HG02884 (cell line): ENCODE data around the gene CREB3L2.
"Not testable (repeated sequence)": the region's sequence is repeated elsewhere in the genome, so short reads cannot be mapped to it uniquely, and the experiment has no call there.

Source experiments
- ATAC-seq: cut with Tn5 transposase; IDR thresholded peaks from one replicate; pipeline ENCODE4 v1.9.1; 2021; ENCODE audit warnings: mild to moderate bottlenecking, moderate library complexity; ENCODE audit not compliant: unreplicated experiment

Gene CREB3L2

DNA sequence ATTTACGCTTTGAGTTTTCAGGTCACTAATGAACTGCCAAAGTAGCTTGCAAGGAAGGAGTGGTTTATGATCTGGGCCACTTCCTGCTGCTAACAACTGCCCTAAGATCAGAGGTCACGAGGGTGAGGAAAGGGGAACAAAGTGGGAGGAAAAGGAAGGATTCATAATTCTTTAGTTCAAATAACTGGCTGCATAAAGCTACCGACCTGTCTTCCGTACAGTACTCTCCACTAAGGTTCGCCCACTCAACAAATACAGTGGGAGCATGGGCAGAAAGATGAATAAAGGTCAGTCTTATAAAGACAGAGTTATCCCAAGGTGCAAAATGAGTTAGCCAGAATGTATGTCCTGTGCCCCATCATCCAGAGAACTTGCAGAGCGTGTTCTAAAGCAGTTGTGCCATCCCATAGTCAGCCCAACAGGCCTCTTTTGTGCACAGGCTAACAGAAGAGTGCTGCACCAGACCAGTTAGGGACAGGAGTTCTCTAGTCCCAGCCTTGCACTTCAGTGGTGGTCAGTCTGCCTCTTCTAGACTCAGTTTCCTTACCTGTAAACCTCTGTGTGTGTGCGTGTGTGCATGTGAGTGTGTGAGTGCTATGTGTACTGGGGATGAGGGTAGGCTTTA lies 65.9 kb downstream of the CREB3L2 start:
- no peak for ATAC-seq

DNA sequence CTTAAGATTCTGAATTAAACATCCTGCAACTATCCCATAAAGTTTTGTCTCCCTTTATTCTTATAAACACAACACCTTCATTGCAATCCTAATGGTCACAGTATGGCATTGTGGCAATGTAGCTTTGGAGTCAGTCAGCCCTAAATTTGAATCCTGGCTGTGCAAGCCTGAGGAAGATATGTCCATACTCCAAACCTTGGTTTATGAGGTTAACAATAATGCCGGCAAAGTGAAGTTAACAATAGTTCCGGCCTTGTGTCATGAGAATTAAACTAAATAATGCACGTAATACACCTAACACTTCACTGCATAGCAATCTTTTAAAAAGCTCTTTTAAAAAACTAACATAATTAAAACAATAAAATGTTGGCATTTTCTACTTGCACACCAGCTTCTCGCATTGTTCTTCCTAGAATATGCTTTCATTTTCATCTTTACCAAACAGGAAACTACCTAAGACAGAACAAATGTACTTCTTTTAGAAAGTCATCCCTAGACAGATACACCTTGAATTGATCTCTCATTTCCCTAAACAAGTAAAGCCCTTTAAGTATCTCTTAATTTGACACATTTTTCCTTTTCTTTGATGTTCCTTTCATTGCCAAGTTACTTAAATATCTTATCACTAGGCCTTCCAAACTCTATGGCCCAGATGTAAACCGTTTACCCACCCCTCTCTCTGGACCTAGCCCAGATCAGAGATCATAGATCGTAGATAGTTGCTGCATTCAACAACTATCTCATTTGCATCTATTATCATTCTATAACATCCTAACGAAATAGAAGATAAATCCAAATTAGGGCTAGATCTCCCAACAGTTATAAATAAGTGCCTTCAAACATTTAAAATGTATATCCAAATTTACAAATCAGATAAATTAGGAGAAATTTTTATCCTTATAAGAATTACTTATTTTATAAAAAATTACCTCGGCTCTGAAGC lies 66.7 kb downstream of the CREB3L2 start:
- ATAC-seq: peak; percentile 83

DNA sequence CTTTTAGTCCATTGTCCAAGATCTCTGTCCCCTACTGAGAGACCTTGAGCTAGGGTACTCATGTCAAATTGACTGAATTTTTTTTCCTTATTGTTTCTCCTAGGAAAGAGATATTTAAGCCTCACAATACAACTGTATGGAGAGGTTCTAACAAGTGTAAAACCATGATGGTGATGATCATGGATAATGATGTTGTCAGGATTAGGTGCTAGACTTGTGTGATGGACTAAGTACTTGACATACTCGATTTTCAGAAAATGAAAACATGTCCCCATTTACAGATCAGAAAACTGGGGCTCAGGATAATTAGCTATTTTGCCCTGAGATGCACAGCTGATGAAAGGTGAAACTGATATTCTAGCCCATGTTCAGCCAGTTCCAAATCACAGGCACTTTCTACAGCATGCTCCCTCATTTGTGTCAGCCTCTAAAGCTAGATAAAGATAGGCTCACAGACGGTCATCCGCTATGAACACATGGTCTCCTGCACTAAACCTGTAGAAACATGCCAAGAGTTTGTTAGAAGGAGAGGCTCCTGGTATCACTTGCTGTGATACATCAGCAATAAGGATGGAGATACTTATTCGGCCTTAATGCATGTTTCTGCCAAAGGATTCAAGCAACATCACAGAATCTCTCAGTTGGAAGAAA lies 67.6 kb downstream of the CREB3L2 start:
- ATAC-seq: no peak

DNA sequence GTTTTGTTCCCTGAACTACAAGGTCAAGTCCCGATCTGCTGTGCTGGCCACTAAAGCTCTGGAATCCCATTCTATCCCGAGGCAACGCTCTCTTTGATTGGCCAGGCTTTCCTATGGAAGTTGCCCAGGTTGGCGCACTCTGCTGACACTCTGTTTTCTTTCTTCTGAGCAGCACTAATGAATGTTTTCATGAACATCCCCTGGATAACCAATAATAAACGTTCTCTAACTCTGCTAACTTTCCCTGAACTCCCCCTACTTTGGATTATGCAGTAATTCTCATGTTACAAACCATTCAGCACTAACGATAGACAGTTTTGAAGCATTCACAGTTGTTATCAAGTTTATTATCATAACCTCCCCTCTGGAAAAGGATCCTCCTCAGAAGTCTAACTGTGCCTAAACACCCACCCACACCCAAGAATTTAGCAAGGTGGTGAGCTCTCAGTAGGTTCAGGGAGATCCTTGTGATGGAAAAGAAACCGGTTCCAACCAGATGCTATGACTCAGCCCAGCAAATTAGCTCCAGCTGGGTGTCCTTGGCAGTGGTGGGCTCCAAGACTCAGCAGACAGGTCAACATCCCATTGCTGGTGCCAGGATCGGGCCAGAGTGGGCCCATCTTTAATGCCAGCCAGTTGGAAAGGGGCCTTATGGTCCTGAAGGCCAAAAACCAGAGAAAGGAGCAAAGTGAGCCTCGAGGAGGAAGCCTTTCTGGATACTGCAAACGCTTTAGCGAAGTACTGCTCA lies 68.4 kb downstream of the CREB3L2 start:
- no peak for ATAC-seq

DNA sequence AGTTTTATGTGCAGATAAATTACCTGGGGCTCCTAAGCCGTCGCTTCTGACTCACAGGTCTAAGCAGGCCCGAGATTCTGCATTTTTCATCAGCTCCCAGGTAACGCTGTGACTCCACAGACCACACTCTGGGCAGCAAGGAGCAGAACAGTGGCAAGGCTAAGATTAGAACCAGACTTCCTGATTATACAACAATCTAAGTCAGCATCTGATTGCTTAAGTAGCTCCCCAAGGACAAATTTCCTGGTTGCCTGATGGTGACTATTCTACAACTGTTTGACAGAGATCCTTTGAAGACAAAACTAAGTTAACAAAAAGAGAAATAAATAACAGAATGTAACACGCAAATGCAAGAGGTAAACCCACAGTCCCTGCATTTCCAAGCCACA lies 69.0 kb downstream of the CREB3L2 start:
- no peak for ATAC-seq

DNA sequence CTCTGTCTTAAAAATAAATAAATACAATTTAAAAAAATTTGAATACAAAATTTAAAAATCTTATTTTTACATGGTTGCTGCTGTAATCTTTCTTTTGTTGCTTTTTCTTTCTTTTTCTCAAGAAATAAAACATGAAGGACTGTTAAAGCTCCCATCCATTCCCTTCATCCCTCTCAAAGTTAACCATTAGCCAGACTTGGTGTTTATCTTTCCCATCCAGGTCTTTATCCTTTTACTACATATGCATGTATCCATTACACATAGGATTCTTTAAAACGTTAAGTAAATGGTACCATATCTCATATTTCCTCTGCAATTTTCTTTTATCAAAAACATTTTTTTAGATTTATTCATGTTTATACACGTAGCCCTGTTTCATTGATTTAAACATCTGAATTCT lies 70.1 kb downstream of the CREB3L2 start:
- no peak for ATAC-seq

DNA sequence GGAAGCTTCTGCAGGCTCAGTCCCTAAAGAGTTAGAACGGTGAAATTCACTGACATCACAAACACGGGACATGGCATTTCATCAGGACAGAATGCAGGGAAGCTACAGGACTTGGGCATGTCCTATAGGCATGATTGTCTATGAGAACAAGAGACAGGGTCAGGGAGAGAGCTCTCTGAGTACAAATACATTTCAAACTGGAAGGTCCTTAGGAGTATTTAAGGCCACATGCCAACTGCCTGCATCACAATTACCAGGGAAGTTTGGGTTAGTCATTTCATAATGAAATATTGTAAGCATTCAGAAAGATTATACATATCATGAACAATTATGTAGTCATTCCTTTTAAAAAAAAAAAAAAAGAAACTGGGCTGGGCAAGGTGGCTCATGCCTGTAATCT lies 71.3 kb downstream of the CREB3L2 start:
- no peak for ATAC-seq

DNA sequence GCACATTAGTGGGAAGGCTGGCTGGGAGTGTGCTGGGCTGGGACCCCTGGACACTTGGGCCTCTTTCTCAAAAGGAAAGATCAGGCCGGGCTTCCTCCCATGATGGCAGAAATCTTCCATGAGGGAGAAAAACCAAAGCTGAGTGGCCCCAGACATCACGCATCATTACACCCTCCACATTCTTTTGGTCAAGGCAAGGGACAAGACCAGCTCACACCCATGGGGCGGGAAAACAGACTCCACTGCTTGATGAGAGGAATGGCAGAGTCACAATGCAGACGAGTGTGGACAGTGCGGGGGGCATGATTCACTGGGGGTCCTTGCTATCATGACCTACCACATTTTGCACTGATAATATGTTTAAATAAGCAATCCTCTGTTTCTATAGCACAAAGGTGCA lies 73.3 kb downstream of the CREB3L2 start:
- ATAC-seq: no peak

DNA sequence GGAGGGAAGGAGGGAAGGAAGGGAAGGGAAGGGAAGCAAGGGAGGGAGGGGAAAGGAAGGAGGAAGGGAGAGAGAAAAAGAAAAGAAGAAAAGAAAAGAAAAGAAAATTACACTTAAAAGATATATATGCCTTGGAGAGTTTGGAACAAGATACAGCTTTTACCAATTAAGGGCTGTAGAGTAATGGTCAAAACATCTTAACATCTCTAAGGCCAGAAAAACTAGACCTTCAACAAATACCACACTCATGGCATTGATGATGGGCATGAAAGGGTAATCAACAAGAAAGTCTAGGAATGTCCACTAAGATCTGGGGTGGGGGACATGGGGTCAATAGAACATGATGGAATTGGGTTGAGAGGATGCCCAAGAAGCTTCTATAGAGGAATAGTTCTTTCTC lies 74.5 kb downstream of the CREB3L2 start:
- ATAC-seq: no peak

DNA sequence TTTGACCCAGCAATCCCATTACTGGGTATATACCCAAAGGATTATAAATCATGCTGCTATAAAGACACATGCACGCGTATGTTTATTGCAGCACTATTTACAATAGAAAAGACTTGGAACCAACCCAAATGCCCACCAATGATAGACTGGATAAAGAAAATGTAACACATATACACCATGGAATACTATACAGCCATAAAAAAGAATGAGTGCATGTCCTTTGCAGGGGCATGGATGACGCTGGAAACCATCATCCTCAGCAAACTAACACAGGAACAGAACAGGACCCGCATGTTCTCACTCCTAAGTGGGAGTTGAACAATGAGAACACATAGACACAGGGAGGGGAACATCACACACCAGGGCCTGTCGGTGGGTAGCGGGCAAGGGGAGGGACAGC lies 75.7 kb downstream of the CREB3L2 start:
- not testable (repeated sequence) for ATAC-seq

DNA sequence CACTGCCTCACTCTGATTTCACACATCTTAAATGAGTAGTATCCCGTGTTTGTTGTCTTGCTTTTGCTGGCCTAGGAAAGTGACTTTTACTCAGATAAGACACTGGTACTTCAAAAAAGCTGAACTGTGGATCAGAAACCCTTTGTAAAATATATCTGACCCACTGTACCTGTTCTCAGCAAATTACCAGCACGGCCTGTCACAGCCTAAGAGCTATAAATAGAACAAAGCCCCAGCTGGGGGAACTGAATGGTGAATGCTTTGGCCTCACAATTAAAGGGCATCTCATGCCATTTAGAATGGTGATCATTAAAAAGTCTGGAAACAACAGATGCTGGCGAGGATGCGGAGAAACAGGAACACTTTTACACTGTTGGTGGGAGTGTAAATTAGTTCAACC lies 76.1 kb downstream of the CREB3L2 start:
- ATAC-seq: no peak

DNA sequence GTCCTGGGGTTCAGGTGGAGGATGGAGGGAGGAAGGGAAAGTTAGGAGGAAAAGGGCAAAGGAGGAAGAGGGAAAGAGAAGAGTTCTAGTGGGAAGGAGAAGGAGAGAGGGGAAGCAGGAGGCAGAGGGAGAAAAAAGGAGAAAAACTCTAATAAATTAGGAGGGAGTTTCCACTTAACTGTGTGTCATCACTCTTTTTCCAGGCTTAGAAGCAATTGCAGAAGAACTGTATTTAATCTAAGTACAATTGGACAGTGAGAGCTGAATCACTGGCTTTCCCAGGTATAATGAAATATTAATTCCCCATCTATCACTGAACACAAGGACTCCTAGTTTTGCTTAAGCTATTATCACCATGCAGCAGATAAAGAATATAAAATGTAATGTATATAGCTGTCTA lies 76.8 kb downstream of the CREB3L2 start:
- ATAC-seq: no peak

DNA sequence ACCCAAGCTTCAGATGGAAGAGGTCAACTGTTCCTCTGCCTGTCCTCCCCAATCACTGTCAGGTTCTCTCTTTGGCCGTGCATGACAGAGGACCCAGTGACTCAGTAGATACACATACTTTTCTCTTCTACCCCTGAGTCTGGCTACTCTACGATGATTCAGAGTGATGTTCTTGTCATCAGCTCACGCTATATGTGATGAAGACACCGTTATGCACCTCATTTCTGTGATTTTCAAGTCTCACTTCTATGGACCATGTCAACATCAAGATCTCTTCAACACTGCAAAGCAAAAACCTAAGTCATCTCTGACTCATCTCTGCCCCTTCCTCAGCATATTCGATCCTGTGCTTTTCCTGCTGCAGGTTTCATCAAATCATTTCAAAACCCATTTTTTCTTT lies 78.5 kb downstream of the CREB3L2 start:
- ATAC-seq: no peak

DNA sequence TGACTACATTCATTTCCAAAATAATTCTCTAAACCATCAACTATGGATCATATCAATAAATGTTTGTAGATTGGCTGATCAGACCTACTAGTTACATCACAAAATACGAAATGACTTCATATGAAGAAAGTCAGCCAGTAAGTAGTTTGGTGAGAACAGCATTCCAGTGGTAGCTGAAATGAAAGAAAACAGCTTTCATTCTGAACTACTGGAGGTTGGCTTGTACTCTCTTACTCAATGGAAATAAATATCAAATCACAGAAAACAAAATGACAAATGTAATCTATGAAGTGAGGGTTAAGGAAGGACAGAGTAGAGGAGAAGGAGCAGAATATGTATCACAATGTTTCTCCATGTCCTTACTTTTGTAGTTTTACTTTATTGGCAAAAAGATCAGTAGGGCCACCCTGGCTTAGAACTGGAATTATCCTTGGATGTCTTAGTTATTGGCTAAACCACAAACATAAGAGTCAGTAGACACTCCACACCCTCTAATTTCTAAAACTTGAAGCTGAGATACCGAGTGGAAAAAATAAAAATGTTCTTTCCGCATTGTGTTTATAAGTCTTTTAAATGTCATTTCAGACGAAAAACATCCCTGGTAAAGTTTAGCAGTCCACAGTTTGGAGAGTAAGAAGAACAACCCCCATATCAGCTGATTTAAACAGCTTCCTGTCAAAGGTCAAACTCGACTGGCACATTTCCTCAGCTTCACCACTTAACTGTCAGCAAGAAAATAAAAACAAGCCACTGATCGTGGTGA lies 81.1 kb downstream of the CREB3L2 start:
- no peak for ATAC-seq

DNA sequence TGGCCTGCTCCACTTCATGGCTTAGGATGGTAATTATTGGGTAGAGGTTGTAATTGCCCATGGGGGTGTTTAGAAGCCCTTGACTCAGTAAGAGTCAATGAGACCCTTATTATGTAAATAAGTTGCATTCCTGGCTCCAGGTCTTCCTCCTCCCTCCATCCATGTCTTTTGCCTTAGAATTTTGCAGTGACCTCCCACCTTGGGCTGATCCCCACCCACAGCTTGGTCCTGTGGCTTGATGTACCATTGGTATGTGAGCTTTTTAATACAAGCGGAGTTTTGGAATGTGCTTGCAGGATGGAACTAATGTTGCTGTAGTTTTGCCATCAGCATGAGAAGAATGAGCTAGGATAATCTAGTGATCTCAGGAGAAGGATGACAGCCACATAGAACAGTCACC lies 81.9 kb downstream of the CREB3L2 start:
- ATAC-seq: no peak

DNA sequence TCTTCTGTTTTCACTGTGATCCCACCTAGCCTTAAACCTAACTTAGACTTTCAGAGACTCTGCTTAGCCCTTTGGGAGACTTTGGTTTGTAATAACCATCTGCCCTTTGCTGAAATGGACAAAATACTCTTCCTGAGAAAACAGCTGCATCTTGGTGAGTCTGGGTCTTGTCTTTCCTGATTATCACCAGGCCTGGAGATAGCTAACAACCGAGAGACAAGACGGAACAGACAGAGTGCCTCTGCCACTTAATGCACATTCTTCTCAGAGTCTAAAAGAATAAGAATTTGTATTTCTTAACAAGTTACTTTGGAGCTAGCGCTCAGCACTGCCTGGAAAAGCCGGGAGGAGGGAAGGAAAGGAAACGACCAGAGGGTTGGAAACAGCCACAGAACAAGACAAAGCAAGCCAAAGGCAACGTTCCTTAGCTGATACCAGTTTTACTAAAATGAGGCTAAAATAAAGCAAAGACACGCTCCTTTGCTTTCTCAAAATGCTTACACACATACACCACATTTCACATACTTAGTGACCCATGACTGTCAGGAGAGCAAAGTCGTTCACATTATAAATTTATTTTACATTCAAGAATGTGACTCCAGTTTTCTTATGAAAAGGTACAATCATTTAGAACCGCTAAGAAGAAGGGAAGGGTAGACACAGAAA lies 84.8 kb downstream of the CREB3L2 start:
- no peak for ATAC-seq

DNA sequence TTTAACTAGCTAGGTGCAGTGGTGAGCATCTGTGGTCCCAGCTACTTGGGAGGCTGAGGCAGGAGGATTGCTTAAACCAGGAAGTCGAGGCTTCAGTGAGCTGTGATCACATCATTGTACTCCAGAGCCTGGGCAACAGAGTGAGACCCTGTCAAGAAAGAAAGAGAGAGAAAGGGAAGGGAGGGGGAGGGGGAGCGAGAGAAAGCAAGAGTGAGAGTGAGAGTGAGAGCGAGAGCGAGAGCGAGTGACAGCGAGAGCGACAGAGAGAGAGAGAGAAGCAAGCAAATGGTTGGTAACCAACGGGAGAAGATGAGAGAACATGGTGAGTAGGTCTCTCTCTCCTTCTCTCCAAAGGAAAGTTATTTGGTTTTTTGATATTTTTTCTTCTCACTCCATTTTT lies 85.3 kb downstream of the CREB3L2 start:
- no peak for ATAC-seq

DNA sequence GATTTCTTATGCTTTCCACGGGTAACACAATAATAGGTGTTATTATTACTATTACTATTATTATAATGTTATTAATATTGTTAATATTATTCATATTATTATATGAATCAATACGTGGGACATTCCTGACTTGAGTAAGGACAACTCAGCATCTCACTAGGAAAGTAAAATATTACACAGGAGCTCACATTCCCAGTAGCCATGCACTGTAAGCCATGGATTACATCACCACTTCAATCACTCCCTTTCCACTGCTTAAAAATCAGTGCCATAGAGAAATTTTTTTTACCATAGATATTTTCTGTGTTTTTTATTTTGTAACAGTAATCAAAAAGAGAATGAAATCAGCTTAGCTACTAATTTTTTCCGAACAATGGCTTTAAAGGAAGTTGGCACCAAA lies 86.6 kb downstream of the CREB3L2 start:
- no peak for ATAC-seq

DNA sequence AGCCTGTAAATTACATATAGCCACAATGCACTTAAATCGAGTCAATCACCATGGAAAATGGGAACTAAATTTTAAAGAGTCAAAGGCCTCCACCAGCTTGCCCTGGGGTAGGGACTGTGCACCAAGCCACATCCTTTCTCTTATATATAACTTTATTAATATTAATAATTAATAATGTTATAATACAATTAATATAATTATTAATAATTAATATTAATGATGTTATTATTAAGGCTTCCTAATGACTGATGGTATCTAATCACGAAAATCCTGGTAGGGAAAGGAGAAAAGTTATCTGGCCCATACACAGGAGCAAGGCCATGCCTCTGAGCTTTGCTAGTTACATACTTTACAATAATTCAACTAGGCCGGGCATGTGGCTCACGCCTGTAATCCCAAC lies 87.9 kb downstream of the CREB3L2 start:
- no peak for ATAC-seq

DNA sequence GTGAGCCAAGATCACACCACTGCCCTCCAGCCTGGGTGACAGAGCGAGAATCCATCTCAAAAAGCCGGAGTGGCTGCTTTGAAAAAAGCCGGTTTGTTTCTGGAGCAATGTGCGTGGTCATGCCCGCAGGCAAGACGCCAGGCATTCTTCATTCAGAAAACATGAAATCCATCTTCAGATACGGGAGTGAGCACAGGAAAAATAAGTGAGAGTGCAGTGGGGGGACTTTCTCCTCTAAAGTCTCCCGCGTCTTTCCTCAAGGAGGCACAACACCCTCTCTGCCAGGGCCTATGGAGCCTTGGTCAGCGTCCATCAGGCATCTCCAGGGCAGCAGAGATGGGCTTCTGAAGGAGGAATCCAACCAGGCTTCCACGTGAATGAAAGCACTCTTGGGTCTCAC lies 92.8 kb downstream of the CREB3L2 start:
- no peak for ATAC-seq
